ENCODE data around the gene FUBP3.
"Not testable (repeated sequence)": the region's sequence is repeated elsewhere in the genome, so short reads cannot be mapped to it uniquely, and the experiment has no call there.

FUBP3 gene

DNA sequence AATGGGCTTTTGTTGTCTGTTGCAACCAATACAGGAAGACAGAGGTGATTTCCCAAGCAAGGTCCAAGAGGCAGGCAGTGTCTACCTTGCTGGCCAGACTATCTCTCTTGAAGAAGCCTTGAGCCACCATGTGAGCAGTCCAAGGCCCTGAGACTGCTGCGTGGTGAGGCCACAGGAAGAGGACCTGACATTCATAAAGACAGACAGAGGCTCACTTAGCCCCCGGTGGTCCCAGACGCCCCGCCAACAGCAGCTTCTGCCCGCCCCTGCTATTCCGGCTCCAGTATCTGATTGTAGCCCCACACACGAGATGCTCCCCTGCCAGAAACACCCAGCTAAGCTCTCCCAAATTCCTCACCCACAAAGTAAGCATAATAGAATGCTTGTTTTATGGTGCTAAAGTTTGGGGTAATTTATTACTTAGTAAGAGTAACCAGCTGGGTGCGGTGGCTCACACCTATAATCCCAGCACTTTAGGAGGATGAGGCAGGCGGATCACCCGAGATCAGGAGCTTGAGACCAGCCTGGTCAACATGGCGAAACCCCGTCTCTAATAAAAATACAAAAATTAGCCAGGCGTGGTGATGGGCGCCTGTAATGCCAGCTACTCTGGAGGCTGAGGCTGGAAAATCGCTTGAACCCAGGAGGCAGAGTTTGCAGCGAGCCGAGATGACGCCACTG lies 22.8 kb upstream of the FUBP3 start:
- no peak for DNase-seq (ENCODE audit: low read depth)

DNA sequence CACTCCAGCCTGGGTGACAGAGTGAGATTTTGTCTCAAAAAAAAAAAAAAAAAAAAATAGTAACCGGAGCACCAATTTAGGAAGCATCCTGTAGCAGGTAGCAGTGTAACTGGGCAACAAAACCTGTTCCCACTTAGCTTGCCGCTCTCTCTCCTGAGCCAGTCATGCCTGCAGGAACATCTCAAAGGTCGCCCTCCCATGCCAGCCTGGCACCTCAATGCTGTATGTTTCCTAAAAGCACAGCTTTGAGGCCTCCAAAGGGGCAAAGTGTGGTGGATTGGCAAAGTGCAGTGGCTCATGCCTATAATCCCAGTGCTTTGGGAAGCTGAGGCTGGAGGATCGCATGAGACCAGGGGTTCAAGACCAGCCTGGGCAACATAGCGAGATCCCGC lies 22.3 kb upstream of the FUBP3 start:
- DNase-seq (ENCODE audit: low read depth): no peak

DNA sequence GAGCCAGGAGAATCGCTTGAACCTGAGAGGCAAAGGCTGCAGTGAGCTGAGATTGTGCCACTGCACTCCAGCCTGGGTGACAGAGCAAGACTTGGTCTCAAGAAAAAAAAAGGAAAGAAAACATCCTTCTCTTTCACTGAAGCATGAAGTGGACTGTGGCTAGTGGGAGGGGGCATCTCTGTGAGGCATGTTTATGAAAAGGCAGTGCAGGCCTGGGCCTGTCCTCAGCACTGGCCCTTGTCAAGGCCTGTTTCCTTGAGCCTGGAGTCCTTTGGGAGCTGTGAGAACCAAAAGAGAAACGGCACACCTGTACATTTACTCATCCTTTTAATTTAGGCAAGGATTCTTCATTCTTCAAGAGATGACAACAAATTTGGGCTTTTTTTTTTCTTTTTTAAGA lies 18.3 kb upstream of the FUBP3 start:
- DNase-seq (ENCODE audit: low read depth): no peak

DNA sequence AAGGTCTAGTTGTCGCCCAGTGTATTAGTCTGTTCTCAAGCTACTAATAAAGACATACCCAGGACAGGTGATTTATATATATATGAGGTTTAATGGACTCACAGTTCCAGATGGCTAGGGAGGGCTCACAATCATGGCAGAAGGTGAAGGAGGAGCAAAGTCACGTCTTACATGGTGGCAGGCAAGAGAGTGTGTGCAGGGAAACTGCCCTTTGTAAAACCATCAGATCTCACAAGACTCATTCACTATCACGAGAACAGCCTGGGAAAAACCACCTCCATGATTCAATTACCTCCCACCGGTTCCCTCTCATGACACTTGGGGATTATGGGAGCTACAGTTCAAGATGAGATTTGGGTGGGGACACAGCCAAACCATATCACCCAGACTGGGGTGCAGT lies 16.9 kb upstream of the FUBP3 start:
- not testable (repeated sequence) for DNase-seq (ENCODE audit: low read depth)

DNA sequence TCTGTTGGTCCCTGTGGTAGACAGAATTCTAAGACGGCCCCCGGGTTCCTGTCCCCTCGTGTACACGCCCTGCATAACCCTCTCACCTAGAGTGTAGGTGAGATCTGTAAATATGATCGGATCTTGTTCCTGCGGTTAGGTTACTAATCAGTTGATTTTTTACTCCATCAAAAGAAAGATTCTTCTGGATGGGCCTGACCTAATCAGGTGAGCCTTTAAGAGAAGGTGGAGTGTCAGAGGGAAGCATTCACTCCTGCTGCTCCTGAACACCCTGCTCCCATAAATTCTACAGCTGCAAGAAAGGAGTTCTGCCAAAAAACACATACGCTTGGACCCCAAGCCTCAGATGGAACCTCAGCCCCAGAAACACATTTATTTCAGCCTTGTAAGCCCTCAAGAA lies 15.6 kb upstream of the FUBP3 start:
- DNase-seq (ENCODE audit: low read depth): no peak

DNA sequence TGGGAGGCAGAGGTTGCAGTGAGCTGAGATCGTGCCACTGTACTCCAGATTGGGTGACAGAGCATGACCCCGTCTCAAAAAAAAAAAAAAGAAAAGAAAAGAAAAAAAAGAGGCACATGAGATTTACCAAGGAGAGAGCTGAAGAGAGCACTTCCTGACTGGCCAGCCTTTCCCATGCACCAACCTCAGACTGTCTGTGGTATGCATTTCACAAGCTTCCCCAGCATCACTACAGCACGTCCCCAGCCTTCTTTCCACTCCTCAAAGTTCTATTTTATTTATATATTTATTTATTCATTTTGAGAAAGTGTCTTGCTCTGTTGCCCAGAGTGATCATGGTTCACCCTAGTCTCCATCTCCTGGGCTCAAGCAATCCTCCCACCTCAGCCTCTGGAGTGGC lies 13.6 kb upstream of the FUBP3 start:
- DNase-seq (ENCODE audit: low read depth): no peak

DNA sequence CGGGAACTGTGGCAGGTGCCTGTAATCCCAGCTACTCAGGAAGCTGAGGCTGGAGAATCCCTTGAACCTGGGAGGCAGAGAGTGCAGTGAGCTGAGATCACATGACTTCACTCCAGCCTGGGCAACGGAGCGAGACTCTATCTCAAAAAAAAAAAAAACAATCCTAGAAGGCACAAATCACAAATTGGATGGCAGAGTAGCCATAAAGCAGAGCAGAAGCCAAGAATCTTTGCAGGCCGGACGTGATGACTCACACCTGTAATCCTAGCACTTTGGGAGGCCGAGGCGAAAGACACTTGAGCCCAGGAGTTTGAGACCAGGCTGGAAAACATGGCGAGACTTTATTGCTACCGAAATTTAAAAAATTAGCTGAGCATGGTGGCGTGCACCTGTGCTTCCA lies 9.2 kb upstream of the FUBP3 start:
- DNase-seq (ENCODE audit: low read depth): no peak

DNA sequence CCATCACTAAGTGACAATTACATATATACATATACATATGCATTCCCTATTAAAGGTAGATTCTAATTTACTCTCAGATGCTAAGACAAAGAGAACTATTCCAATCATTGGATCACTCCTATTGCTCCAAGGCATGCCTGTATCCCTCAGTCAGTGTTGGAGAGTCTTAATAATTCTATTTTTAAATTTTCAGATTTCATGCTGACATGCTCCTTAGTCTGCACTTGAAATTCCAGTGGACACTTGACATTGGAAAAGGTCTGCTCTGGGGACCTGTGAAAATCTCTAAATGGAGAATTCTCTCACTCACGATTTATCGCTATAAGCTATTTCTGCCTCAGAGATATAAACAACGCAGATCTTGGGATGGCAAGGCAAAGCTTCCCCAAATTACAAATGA lies 3.9 kb upstream of the FUBP3 start:
- DNase-seq (ENCODE audit: low read depth): no peak

DNA sequence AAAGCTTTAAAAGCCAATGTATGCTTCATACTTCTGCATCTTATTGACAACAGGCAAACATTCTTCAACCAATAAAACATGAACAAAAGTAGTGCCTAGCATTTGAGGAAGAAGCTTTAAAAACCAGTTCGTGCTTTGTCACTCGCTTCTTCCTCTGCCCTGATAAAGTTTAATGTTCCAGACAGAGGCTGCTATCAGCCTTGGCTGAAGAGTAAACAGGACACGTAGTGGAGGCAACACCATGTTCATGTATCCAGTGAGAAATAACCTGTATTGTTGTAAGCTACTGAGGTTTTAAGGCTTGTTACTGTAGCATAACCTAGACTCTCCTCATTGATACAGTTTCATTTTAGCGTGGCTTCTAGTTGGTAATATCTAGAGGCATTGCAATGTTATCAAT lies 3.2 kb upstream of the FUBP3 start:
- DNase-seq (ENCODE audit: low read depth): no peak

DNA sequence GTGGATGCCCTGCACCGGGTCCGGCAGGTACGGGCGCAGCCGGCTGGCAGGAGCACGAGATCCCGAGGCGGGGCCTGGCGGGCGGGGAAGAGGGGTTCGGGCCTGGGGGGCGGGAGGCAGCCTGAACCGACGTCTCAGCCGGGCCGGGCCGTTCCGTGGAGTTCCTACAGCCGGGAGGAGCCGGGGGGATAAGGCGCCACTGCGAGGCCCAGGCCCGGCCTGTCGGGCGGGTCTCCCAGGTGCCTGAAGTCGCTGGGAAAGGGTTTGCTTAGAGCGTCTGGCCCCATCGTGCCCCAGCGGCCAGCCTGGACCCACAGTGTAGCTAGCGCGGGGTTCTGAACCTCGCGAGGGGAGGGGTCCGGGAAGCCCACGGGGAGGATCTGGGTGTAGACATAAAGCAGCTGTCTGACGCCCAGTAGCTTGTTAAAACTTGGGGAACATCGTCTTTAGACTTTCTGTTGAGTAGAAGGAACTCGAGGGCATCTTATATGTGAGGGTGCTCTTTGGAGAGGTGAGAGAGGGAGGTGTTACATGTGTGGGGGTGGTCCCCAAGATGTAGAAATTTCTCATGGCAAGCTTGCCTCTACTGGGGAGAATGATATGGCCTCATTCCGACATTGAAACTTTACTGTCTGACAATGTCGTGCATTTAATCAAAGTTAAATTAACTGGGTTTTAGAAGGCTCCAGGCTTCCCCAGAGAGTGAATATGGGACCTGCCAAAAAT lies 524 bp downstream of the FUBP3 start:
- DNase-seq (ENCODE audit: low read depth): peak; percentile 2

DNA sequence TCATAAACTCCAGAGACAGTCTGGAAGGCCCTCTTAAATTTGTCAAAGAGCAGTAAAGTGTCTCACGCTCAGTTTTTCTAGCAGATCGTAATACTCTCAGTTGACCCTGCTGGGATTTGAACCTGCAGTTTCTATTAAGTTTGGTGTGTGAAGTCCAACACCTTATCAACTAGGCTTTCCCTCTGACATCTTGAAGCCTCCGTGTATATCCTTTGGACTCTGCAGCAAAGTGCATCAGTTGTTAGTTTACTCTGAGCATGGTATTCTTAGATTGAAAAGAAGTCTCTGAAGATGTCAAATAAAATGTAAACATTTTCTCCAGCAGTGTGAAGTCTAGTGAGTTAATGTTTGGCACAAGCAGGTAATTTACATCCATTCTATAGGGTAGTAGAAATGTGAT lies 2.4 kb downstream of the FUBP3 start:
- DNase-seq (ENCODE audit: low read depth): no peak

DNA sequence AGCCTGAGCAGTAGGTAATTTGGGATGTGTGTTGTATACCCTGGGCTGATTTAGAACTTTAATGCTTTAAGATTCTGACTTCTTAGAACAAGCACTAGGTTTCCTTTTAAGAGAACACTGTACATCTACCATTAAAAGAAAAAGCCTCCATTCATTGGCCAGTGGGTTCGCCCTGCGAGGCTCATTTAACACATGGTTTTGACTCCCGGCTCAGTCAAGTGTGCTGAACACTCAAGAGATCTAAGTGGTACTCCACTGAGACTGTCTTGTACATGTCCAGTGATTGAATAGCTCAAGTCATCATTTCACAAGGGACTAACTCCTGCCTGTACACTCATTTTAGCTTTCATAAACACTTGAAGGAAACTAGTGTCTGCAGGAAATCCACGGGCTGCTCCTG lies 3.9 kb downstream of the FUBP3 start:
- no peak for DNase-seq (ENCODE audit: low read depth)

DNA sequence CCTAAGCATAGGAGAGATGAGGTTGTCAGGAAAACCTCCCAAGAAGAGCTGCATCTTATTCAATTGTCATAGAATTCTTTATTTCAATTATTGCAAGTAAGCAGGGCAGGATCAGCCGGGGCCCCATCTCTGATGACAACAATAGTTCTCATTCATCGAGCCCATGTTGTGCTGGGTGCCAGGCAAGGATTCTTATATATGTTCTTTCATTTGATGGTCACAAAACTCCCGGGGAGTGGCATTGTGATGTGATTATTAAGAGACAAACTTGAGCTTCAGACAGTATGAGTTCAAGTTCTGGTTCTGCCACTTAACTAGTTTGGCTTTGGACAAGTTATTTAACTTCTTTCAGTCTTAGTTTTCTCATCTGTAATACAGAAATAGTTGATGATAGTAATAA lies 8.5 kb downstream of the FUBP3 start:
- DNase-seq (ENCODE audit: low read depth): no peak

DNA sequence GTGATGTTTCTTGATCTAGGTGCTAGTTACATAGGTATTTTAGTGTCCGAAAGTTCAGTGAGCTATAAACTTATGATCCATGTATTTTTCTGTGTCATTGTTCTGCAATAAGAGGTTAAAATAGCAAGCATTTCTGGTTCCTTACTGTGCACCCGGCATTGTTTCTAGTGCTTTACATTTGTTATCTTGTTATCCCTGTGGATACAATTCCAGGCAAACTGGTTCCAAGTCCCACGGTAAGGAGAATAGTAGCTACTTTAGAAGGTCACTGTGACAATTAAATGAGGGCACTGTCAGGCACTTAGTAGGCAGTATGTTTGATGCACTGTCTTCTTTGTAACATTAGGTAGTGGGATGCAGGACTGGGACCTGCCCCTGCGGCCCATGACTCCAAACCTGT lies 9.0 kb downstream of the FUBP3 start:
- DNase-seq (ENCODE audit: low read depth): no peak

DNA sequence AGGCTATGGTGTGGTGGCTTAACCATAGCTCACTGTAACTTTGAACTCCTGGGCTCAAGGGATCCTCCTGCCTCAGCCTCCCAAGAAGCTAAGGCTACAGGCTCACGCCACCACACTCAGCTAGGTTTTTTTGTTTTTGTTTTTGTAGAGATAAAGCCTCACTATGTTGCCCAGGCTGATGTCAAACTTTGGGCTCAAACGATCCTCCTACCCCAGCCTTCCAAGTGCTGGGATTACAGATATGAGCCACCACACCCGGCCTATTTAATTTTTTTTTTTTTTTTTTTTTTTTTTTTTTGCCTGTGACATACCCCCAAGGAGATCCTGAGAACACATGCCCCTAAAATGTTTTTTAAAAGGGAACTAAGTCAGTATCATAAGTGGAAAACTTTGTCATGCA lies 10.4 kb downstream of the FUBP3 start:
- no peak for DNase-seq (ENCODE audit: low read depth)

DNA sequence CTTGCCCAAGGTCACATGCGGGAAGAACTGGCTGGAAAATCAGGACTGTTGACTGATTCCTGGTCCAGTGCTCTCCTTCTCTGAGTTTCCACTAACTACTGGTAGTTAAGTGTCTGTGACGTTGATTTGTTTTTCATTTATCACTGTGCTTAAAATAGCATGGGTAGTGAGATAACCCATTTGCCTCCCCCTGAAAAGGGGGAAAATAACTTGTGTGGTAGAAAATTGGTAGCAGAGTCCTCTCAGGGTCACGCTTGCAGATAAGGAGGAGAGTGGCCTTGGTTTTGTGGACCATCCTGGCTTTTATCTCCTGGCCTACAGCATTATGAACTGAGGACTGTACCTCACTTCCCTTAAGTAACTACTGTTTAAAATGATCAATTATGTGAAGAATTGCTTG lies 10.9 kb downstream of the FUBP3 start:
- DNase-seq (ENCODE audit: low read depth): no peak

DNA sequence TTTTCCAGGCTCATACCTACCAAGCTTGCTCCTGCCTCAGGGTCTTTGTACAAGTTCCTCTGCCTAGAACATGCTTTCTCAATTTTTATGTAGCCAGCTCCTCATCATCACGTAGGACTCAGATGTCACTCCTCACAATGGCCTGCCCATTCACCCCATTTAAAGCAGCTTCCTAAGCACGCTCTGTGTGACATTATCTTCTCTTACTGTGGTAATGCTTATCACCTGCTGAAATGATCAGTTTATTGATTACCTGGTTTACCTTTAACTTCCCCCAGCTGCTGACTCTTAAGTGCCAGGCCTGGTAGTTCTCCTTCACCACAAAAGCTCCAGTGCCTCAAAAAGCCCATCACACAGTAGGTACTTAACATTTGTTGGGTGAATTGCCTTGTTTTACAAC lies 13.6 kb downstream of the FUBP3 start:
- DNase-seq (ENCODE audit: low read depth): no peak

DNA sequence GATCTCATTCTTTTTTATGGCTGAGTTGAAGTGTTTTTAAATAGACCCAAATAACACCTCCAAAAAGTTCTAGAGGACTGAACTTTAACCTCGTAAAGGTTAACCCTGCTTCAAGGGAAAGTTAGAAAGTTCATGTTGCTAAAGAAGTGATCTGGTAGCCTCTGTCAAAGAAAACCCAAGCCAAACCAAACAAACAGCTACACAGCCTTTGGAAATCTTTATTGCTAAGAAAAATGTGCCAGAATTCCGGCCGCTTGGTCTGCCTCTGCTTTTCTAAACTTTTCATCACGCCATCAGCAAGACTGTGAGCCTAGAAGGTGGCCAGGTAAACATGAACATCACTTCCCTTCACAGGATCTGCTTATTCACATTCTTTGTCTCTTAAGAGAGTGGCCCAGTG lies 17.9 kb downstream of the FUBP3 start:
- DNase-seq (ENCODE audit: low read depth): no peak

DNA sequence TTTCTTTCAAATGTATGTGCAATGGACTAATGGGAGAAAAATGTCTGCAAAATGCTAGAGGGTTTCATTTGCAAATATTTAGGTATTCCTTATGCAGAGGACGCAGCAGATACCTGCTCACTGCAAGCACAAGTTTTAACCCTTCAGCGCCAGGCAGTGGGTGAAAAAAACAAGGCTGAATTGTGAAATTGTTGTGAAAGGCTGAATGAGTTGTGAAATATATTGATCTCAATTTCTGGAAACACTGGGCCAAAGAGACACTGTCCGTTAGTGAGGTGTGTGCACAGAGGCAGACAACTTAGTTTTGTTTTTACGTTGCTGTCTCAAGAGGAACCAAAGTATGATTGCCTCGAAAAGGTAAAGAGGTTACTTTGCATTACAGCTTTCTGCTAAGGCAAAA lies 18.8 kb downstream of the FUBP3 start:
- DNase-seq (ENCODE audit: low read depth): no peak

DNA sequence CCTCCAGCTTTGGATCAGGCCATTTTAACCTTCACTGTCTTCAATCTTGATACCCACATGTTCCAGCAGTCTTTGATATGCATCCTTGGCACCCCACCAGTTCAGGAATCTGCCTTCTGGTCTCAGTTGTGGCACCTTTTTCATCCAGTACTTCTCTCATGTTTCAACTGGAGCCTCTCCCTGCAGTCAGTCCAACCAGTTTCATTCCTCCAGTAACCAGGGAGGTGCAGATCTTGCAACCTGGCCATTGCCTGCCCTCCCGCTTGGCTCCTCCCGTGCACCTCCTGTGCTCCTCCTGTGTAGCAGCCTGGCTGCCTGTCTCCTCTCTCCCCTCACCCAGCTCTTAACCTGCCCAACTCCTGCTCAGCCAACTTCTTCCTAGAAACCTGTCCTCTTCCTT lies 20.2 kb downstream of the FUBP3 start:
- no peak for DNase-seq (ENCODE audit: low read depth)

DNA sequence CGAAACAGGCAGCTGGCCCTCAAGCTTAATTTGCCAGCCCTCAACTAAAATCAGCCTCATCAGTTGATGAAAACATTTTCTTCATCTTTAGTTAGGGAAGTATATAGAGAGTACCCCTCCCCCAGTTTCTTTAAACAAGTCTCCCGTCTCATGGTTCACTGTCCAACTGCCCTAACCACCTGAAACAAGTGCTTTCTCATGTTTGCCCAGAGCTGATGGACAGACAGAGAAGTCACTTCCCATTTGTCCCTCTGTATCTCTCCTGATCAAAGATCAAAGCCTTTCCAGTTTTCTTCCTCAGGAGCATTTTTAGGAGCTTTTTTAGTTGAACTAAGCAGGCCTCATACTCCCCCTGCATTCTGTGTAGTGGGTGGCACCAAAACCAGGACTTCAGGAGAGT lies 21.7 kb downstream of the FUBP3 start:
- no peak for DNase-seq (ENCODE audit: low read depth)

DNA sequence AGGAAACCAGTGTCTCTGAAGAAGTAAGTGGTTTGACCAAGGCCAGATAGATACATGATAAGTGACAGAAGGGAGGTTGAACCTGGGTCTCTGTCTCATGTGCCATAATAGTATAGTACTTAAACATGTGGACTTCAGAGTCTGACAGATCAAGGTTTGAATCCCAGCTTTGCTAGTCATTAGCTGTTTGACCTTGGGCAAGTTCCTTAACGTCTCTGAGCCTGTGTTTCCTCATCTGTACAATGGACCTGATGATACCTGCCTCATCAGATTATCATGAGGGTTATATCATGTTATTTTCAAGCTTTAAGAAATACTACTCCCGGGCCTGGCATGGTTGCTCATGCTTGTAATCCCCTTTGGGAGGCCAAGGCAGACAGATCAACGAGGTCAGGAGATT lies 24.9 kb downstream of the FUBP3 start:
- no peak for DNase-seq (ENCODE audit: low read depth)

DNA sequence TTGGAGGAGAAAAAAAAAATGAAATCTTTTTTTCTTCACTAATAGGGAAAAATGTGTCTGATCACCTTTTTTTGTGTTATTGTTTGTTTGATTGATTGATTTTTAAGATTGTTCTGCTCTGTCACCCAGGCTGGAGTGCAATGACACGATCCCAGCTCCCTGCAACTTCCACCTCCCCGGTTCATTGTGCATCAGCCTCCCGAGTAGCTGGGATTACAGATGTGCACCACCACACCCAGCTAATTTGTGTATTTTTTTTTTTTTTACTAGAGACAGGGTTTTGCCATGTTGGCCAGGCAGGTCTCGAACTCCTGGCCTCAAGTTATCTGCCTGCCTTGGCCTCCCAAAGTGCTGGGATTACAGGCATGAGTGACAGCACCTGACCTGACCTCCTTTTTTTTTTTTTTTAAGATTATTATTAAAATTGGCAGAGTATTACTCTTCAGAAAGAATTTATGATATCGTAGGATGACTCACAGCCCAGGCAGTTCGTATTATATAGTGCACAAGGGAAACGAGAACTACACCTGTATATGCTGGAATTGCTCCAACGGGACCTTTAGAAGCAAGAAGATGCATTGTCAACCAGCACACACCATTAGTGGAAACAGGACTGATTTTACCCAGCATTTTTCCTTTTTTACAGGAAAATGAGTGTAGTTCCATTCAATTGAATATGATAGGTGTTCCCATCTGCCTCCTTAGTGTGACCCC lies 27.7 kb downstream of the FUBP3 start:
- DNase-seq (ENCODE audit: low read depth): no peak

Data from stimulated activated CD8-positive, alpha-beta memory T cell treated with anti-CD3 and anti-CD28 coated beads, Interleukin-15, amount 100 ng/mL, for 1 hour (primary cell).